Hepatocyte (in vitro differentiated cells): ENCODE results near the gene RAB1A. TPM values are rescaled to one million over a fixed set of nuclear protein-coding genes. Genes with fewer than 3 reads are reported as not detected.

Source experiments
- DNase-seq: peaks from one replicate; pipeline ENCODE4 v3.0.0-alpha.2; 2016; ENCODE audit warnings: low spot score
- H2AFZ ChIP-seq: fragments of 200-600 bp; sonication (generic); 2 replicates; pipeline ENCODE4 v1.6.0; 2016; ENCODE audit warnings: antibody characterized with exemption, mild to moderate bottlenecking
- H3K27ac ChIP-seq: fragments of 200-600 bp; sonication (generic); 2 replicates; pipeline ENCODE4 v1.5.1; 2016; ENCODE audit warnings: mild to moderate bottlenecking
- H3K27me3 ChIP-seq: fragments of 200-600 bp; sonication (generic); 2 replicates; pipeline ENCODE4 v1.6.1; 2016
- H3K36me3 ChIP-seq: fragments of 200-600 bp; sonication (generic); replicated peaks from 2 replicates; pipeline ENCODE4 v1.5.1; 2016; ENCODE audit warnings: low read depth; ENCODE audit not compliant: insufficient read depth
- H3K4me1 ChIP-seq: fragments of 200-600 bp; sonication (generic); 2 replicates; pipeline ENCODE4 v1.5.1; 2016; ENCODE audit warnings: mild to moderate bottlenecking, moderate library complexity; ENCODE audit not compliant: insufficient read depth
- H3K4me2 ChIP-seq: fragments of 200-600 bp; sonication (generic); 2 replicates; pipeline ENCODE4 v1.6.0; 2016
- H3K4me3 ChIP-seq: fragments of 200-600 bp; sonication (generic); 2 replicates; pipeline ENCODE4 v1.5.1; 2016; ENCODE audit warnings: mild to moderate bottlenecking
- H3K79me2 ChIP-seq: fragments of 200-600 bp; sonication (generic); 2 replicates; pipeline ENCODE4 v1.6.0; 2017; ENCODE audit warnings: mild to moderate bottlenecking
- H3K9me2 ChIP-seq: fragments of 200-600 bp; sonication (generic); replicated peaks from 2 replicates; pipeline ENCODE4 v1.6.0; 2017; ENCODE audit warnings: mild to moderate bottlenecking; ENCODE audit not compliant: insufficient read depth
- H3K9me3 ChIP-seq: fragments of 200-600 bp; sonication (generic); 2 replicates; pipeline ENCODE4 v1.5.1; 2016; ENCODE audit warnings: low read depth, mild to moderate bottlenecking
- H4K20me1 ChIP-seq: fragments of 200-600 bp; sonication (generic); 2 replicates; pipeline ENCODE4 v1.6.0; 2016; ENCODE audit warnings: mild to moderate bottlenecking; ENCODE audit not compliant: insufficient read depth, poor library complexity, severe bottlenecking
- CTCF ChIP-seq: fragments of 200-600 bp; sonication (generic); IDR thresholded peaks from 2 replicates; pipeline ENCODE4 v1.5.1; 2016; ENCODE audit warnings: antibody characterized with exemption, mild to moderate bottlenecking; ENCODE audit not compliant: poor library complexity
- EZH2 ChIP-seq: fragments of 200-600 bp; sonication (generic); IDR thresholded peaks from 2 replicates; pipeline ENCODE4 v1.6.1; 2016; ENCODE audit warnings: antibody characterized with exemption, mild to moderate bottlenecking, borderline replicate concordance
- EZH2phosphoT487 ChIP-seq: fragments of 200-600 bp; sonication (generic); IDR thresholded peaks from one replicate; pipeline ENCODE4 v1.6.1; 2018; ENCODE audit warnings: antibody characterized with exemption, mild to moderate bottlenecking, low read depth, moderate library complexity; ENCODE audit not compliant: unreplicated experiment, severe bottlenecking
- WGBS: methylation state at CpG from one replicate; pipeline ENCODE4 v1.1.6; 2016; ENCODE audit warnings: low lambda C conversion rate; ENCODE audit errors: missing lambda C conversion rate; 5-methylcytosine and 5-hydroxymethylcytosine counted together
- polyA plus RNA-seq: library from polyadenylated mRNA; unstranded; fragments of >200 nt; fragmentation: Nextera tagmentation; extraction: Ambion mirVana; gene quantifications from 2 replicates; pipeline ENCODE4 v1.2.1, GENCODE V29; 2016
- total RNA-seq: library from RNA; depleted of rRNA; stranded (reverse); fragments of >200 nt; gene quantifications from 2 replicates; pipeline ENCODE4 v1.2.3, GENCODE V29; 2014

The RAB1A gene
- total and polyA plus RNA-seq, 2 experiments from 2014 or later: 200 to 347 TPM

DNA sequence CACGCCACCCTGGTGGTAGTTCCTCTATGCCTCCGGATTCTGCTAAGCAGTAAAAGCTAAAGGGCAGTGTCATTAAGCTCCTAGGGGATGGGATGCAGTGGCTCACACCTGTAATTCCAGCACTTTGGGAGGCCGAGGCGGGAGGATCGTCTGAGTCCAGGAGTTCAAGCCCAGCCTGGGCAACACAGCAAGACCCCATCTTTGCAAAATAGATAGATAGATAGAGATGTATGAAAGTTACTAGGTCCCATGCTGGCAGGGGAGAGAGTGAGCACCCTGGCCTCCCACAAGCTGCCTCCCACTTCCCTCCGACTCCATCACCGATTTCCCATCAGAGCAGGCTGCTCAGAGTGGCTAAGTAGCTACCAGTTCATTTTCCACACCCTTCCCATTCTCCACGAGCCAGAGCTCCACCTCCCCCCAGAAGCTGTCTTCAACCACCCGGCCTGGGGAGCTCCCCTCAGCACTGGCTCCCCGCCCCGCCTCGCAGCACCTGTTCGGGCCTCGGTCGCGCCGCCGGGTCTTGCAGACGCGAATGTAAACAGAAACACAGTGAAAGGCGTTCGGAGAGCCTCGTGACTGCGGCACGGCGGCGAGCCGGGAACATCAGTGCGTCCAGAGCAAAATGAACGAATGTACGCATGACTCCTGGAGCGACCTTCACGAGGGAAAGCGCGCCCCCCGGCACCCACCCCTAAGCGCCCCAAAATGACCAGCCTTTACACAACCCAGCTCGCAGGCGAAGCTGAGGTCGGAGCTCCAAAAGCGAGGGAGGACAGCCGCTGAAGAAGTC, 74.3 kb downstream of the RAB1A start:
- H2AFZ ChIP-seq: peak overlapping the region; percentile 39

GRCh38 chr2:65054749-65055421, 75.0 kb downstream of the RAB1A start:
- DNase-seq: no peak
- Histone ChIP-seq H3K9me2 (no peaks in the 10 kb centered on the region), H4K20me1 (peaks cover 2% of the 10 kb centered on the region), H3K36me3 (no peaks in the 10 kb centered on the region), H3K9me3 (no peaks in the 10 kb centered on the region), H3K27ac (no peak overlapping the region), H2AFZ (no peak overlapping the region), H3K27me3 (no peaks in the 10 kb centered on the region), H3K4me2 (peak overlapping the region; percentile 80), H3K4me1 (no peaks in the 10 kb centered on the region), H3K79me2 (peaks cover 31% of the 10 kb centered on the region), H3K4me3 (no peak overlapping the region)
- WGBS: 78% methylated on average over 4 of the region's 4 CpGs
- no peak for TF ChIP-seq EZH2
- no peak for TF ChIP-seq EZH2phosphoT487
- TF ChIP-seq CTCF: no peak

More for the DNA sequence above, 74.3 kb downstream of the RAB1A start:
- peak overlapping the region; percentile 80 for H3K4me2 ChIP-seq
- no peaks in the 10 kb centered on the region for H3K27me3 ChIP-seq
- H3K79me2 ChIP-seq: peaks cover 39% of the 10 kb centered on the region
- DNase-seq: peak; percentile 78
- peaks cover 2% of the 10 kb centered on the region for H4K20me1 ChIP-seq
- no peak for TF ChIP-seq EZH2
- TF ChIP-seq EZH2phosphoT487: no peak
- TF ChIP-seq CTCF: no peak
- WGBS: 13% methylated on average over 41 of the region's 42 CpGs
- H3K36me3 ChIP-seq: no peaks in the 10 kb centered on the region
- H3K9me3 ChIP-seq: no peaks in the 10 kb centered on the region
- no peaks in the 10 kb centered on the region for H3K4me1 ChIP-seq
- peak overlapping the region; percentile 2 for H3K27ac ChIP-seq
- no peaks in the 10 kb centered on the region for H3K9me2 ChIP-seq
- peak overlapping the region; percentile 14 for H3K4me3 ChIP-seq

DNA sequence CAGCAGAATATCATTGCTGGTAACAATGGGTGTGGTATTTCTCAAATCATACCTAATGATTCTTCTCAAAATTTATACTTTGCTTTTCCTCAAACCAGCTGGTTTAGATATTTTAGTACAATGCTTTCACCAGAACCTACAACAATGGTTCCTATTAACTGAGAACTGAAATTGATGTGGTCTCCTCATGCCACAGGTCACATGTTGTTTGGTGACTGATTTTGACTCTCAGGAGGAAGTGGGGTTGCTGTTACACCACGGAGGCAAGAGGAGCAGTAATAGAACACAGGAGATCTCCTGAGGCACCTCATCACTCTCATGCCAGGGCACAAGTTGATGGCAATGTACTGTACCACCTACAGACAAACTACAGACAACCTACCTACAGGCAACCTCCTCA, 76.7 kb downstream of the RAB1A start:
- Histone ChIP-seq H3K36me3 (no peaks in the 10 kb centered on the region), H3K9me2 (no peaks in the 10 kb centered on the region), H4K20me1 (no peaks in the 10 kb centered on the region), H3K9me3 (no peaks in the 10 kb centered on the region), H3K27ac (no peak overlapping the region), H3K4me1 (no peaks in the 10 kb centered on the region), H3K4me3 (no peak overlapping the region), H3K4me2 (no peak overlapping the region), H2AFZ (no peak overlapping the region), H3K27me3 (no peaks in the 10 kb centered on the region), H3K79me2 (peaks cover 15% of the 10 kb centered on the region)
- WGBS: 60% methylated on average over 1 of the region's 1 CpG
- no peak for TF ChIP-seq EZH2phosphoT487
- no peak for TF ChIP-seq CTCF
- no peak for TF ChIP-seq EZH2
- DNase-seq: no peak
